HCT116 (cell line): Measurements from ENCODE around the gene FAM24B. TPM values are rescaled to one million over a fixed set of nuclear protein-coding genes. Genes with fewer than 3 reads are reported as not detected.

Source experiments
- ATAC-seq: fragments of 200-7000 bp; cut with Tn5 transposase; 2 replicates; pipeline ENCODE4 v1.9.1; 2020; ENCODE audit warnings: mild to moderate bottlenecking, moderate library complexity
- BruUV-seq: library from RNA; stranded (reverse); fragments of 400-500 nt; replicated peaks from 2 replicates; lab custom pipeline; 2021; lab: Mats Ljungman, UMichigan
- CTCF ChIA-PET: fragments of 300-600 bp; sonication (Branson Sonifier 250); formaldehyde crosslinking; loops from one replicate; lab custom pipeline; 2021; ENCODE audit warnings: antibody characterized with exemption; lab: Charles Lee
- POLR2A ChIA-PET: fragments of 300-600, 350-600 bp; sonication (Branson Sonifier 250); formaldehyde crosslinking; loops from one replicate; lab custom pipeline; 2021; ENCODE audit warnings: antibody characterized with exemption; lab: Charles Lee
- RAD21 ChIA-PET, 2 experiments: fragments of 300-600 bp; sonication (Branson Sonifier 250); formaldehyde crosslinking; loops; one replicate each; lab custom pipeline; 2023; ENCODE audit warnings: low total read pairs in 2 of 2; ENCODE audit not compliant: uncharacterized antibody in 2 of 2, unreplicated experiment in 2 of 2, low non-redundant PET in 1 of 2; lab: Charles Lee
- DNase-seq: peaks from one replicate; pipeline ENCODE4 v3.0.0-alpha.2; 2010; ENCODE audit warnings: low read depth, low spot score
- H2AFZ ChIP-seq: fragments of 200-600 bp; shearing (Covaris generic), sonication (generic); 2 replicates; pipeline ENCODE4 v1.6.1; 2017; ENCODE audit warnings: low read depth, mixed run types, mixed read lengths, antibody characterized with exemption, low read length; ENCODE audit not compliant: poor library complexity, severe bottlenecking
- H3K27ac ChIP-seq: 2 replicates; pipeline ENCODE4 v1.5.1; 2012; ENCODE audit warnings: low read depth, low read length
- H3K27me3 ChIP-seq: fragments of 200-600 bp; sonication (generic); 2 replicates; pipeline ENCODE4 v1.6.1; 2016; ENCODE audit warnings: mixed run types, low read length, mixed read lengths; ENCODE audit not compliant: insufficient read depth
- H3K36me3 ChIP-seq, 2 experiments: fragments of 200-500 bp in 1 of 2; fragments of 200-600 bp in 1 of 2; sonication (Bioruptor generic) in 1 of 2; sonication (generic) in 1 of 2; 2 replicates each; pipeline versions ENCODE4 v1.5.1 to v1.6.1; 2014 to 2016; ENCODE audit warnings: low read length in 2 of 2, inconsistent platforms in 1 of 2, mixed read lengths in 1 of 2, mixed run types in 1 of 2; ENCODE audit not compliant: insufficient read depth in 2 of 2, control insufficient read depth in 1 of 2
- H3K4me1 ChIP-seq, 2 experiments: fragments of 200-600 bp in 1 of 2; sonication (generic) in 1 of 2; 2 replicates each; pipeline versions ENCODE4 v1.5.1 to v1.6.1; 2012 to 2017; ENCODE audit warnings: low read length in 2 of 2, inconsistent platforms in 1 of 2, mild to moderate bottlenecking in 1 of 2, mixed read lengths in 1 of 2, mixed run types in 1 of 2, moderate library complexity in 1 of 2; ENCODE audit not compliant: insufficient read depth in 2 of 2, control insufficient read depth in 1 of 2
- H3K4me2 ChIP-seq: fragments of 200-600 bp; sonication (generic); 2 replicates; pipeline ENCODE4 v1.6.1; 2017; ENCODE audit warnings: mixed run types, low read length, mixed read lengths
- H3K4me3 ChIP-seq, 2 experiments: fragments of 200-600 bp in 1 of 2; sonication (generic) in 1 of 2; replicated peaks in 1 of 2; 2 replicates each; pipeline ENCODE4 v1.5.1; 2011 to 2016; ENCODE audit warnings: low read length in 2 of 2, control low read depth in 1 of 2, low read depth in 1 of 2, mild to moderate bottlenecking in 1 of 2, mixed read lengths in 1 of 2, mixed run types in 1 of 2
- H3K79me2 ChIP-seq: fragments of 200-600 bp; sonication (generic); 2 replicates; pipeline ENCODE4 v1.6.1; 2017; ENCODE audit warnings: mild to moderate bottlenecking, mixed run types, low read length, moderate library complexity, mixed read lengths; ENCODE audit not compliant: insufficient read depth
- H3K9ac ChIP-seq: fragments of 200-600 bp; sonication (generic); 2 replicates; pipeline ENCODE4 v1.6.1; 2016; ENCODE audit warnings: low read length, mixed read lengths
- H3K9me2 ChIP-seq: fragments of 200-600 bp; sonication (generic), shearing (Covaris generic); 2 replicates; pipeline ENCODE4 v1.6.1; 2017; ENCODE audit warnings: mixed run types, mild to moderate bottlenecking, moderate library complexity; ENCODE audit not compliant: insufficient read depth
- H3K9me3 ChIP-seq, 2 experiments: fragments of 200-500 bp in 1 of 2; fragments of 200-600 bp in 1 of 2; sonication (Bioruptor generic) in 1 of 2; sonication (generic) in 1 of 2; 2 replicates each; pipeline ENCODE4 v1.6.1; 2014 to 2017; ENCODE audit warnings: low read length in 2 of 2, mixed read lengths in 2 of 2, inconsistent platforms in 1 of 2, low read depth in 1 of 2, mild to moderate bottlenecking in 1 of 2, mixed run types in 1 of 2, moderate library complexity in 1 of 2; ENCODE audit not compliant: control insufficient read depth in 1 of 2, insufficient read depth in 1 of 2
- H4K20me1 ChIP-seq: fragments of 200-600 bp; sonication (generic), shearing (Covaris generic); 2 replicates; pipeline ENCODE4 v1.6.1; 2017; ENCODE audit warnings: mixed run types, mild to moderate bottlenecking, moderate library complexity; ENCODE audit not compliant: insufficient read depth
- ATF3 ChIP-seq: IDR thresholded peaks from 2 replicates; pipeline ENCODE4 v1.6.1; 2012
- CBX3 ChIP-seq: IDR thresholded peaks from 2 replicates; pipeline ENCODE4 v1.6.1; 2012; ENCODE audit warnings: low read depth
- CTCF ChIP-seq, 3 experiments: fragments of 200-600 bp in 1 of 3; sonication (generic) in 1 of 3; IDR thresholded peaks in 2 of 3; conservative IDR thresholded peaks in 1 of 3; 2 replicates each; pipeline ENCODE4 v1.5.1; 2012 to 2017; ENCODE audit warnings: low read depth in 2 of 3, low read length in 2 of 3, antibody characterized with exemption in 1 of 3, borderline replicate concordance in 1 of 3, control low read depth in 1 of 3, mild to moderate bottlenecking in 1 of 3, mixed read lengths in 1 of 3, mixed run types in 1 of 3, moderate library complexity in 1 of 3; ENCODE audit not compliant: insufficient read depth in 1 of 3
- EGR1 ChIP-seq: IDR thresholded peaks from 2 replicates; pipeline ENCODE4 v1.6.1; 2012; ENCODE audit warnings: low read depth
- EZH2 ChIP-seq: fragments of 200-600 bp; sonication (generic); IDR thresholded peaks from 2 replicates; pipeline ENCODE4 v1.6.1; 2017; ENCODE audit warnings: antibody characterized with exemption, mixed run types
- EZH2phosphoT487 ChIP-seq: fragments of 200-600 bp; IDR thresholded peaks from 2 replicates; pipeline ENCODE4 v1.6.1; 2018; ENCODE audit warnings: antibody characterized with exemption, borderline replicate concordance
- JUND ChIP-seq: IDR thresholded peaks from 2 replicates; pipeline ENCODE4 v1.6.1; 2012
- POLR2AphosphoS5 ChIP-seq: IDR thresholded peaks from 2 replicates; pipeline ENCODE4 v1.6.1; 2011; ENCODE audit warnings: mild to moderate bottlenecking, low read depth, low read length, moderate library complexity
- SP1 ChIP-seq: IDR thresholded peaks from 2 replicates; pipeline ENCODE4 v1.6.1; 2012; ENCODE audit warnings: low read depth
- SRF ChIP-seq: IDR thresholded peaks from 2 replicates; pipeline ENCODE4 v1.6.1; 2012; ENCODE audit warnings: low read depth
- TCF7L2 ChIP-seq: IDR thresholded peaks from 2 replicates; pipeline ENCODE4 v1.7.0; 2011; ENCODE audit warnings: borderline replicate concordance, inconsistent platforms; ENCODE audit not compliant: insufficient read depth, insufficient read length; ENCODE audit errors: extremely low read depth
- YY1 ChIP-seq: IDR thresholded peaks from 2 replicates; pipeline ENCODE4 v1.6.1; 2011; ENCODE audit warnings: low read length, low read depth, moderate library complexity, mild to moderate bottlenecking; ENCODE audit not compliant: insufficient replicate concordance; ENCODE audit errors: extremely low read depth
- ZFX ChIP-seq: fragments of 450-650 bp; IDR thresholded peaks from 2 replicates; pipeline ENCODE4 v1.6.1; 2017
- ZNF274 ChIP-seq: fragments of 200-500 bp; sonication (Bioruptor generic); IDR thresholded peaks from 2 replicates; pipeline ENCODE4 v1.6.1; 2014; ENCODE audit warnings: mild to moderate bottlenecking, low read depth, low read length, inconsistent platforms
- intact Hi-C: fragments of 100-400 bp; cut with micrococcal nuclease; formaldehyde crosslinking; loops from 2 replicates; pipeline ENCODE4 v1.10.0; 2022
- total RNA-seq: library from RNA; stranded (reverse); gene quantifications from one replicate; pipeline ENCODE4 v1.2.1, GENCODE V29; 2021; ENCODE audit not compliant: unreplicated experiment
- TF ChIP-seq, protein P1 (sequence below): IDR thresholded peaks from 2 replicates; pipeline ENCODE4 v1.6.1; 2012; ENCODE audit warnings: low read depth

The FAM24B gene
- total RNA-seq, 1 experiment from 2014 or later: 6.8 TPM

DNA sequence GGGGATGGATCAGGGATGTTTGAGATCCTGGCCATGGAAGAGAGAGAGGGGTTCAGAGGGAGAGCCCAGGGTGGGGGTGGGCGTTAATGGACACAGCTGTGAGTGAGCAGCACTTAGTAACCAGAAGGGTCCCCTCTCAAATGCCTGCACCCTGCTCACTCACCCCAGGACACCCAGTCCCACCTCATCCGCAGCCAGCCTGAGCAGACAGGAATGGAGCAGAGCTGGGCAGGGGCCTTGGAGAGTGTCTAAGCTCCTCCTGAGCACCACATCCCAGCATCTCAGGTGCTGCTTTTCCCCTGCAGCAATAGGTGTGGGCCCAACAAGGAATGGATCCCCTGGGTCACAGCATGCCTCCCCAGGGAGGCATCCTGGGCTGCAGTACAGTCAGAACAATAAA is 36.3 kb upstream of the FAM24B start:
- BruUV-seq: no TSS peak
- no peak for TF ChIP-seq EZH2phosphoT487
- no peak for TF ChIP-seq SRF
- TF ChIP-seq CBX3: no peak
- no peak for TF ChIP-seq CTCF (IDR thresholded peaks at IDR 0.05 in 2 of 3, conservative IDR thresholded peaks at IDR 0.05 in 1 of 3; ENCODE audit: borderline replicate concordance in 1 of 3, insufficient read depth in 1 of 3, low read depth in 2 of 3, low read length in 2 of 3)
- no peak for TF ChIP-seq SP1
- no peak for TF ChIP-seq ZFX
- no peak for TF ChIP-seq EGR1
- no peak for TF ChIP-seq TCF7L2
- TF ChIP-seq, protein P1, sequence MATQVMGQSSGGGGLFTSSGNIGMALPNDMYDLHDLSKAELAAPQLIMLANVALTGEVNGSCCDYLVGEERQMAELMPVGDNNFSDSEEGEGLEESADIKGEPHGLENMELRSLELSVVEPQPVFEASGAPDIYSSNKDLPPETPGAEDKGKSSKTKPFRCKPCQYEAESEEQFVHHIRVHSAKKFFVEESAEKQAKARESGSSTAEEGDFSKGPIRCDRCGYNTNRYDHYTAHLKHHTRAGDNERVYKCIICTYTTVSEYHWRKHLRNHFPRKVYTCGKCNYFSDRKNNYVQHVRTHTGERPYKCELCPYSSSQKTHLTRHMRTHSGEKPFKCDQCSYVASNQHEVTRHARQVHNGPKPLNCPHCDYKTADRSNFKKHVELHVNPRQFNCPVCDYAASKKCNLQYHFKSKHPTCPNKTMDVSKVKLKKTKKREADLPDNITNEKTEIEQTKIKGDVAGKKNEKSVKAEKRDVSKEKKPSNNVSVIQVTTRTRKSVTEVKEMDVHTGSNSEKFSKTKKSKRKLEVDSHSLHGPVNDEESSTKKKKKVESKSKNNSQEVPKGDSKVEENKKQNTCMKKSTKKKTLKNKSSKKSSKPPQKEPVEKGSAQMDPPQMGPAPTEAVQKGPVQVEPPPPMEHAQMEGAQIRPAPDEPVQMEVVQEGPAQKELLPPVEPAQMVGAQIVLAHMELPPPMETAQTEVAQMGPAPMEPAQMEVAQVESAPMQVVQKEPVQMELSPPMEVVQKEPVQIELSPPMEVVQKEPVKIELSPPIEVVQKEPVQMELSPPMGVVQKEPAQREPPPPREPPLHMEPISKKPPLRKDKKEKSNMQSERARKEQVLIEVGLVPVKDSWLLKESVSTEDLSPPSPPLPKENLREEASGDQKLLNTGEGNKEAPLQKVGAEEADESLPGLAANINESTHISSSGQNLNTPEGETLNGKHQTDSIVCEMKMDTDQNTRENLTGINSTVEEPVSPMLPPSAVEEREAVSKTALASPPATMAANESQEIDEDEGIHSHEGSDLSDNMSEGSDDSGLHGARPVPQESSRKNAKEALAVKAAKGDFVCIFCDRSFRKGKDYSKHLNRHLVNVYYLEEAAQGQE: no peak
- no peak for TF ChIP-seq EZH2
- no peak for TF ChIP-seq ZNF274
- no peak for TF ChIP-seq POLR2AphosphoS5
- TF ChIP-seq ATF3: no peak
- no peak for TF ChIP-seq JUND
- no peak for TF ChIP-seq YY1
- H3K27me3 ChIP-seq: no peaks in the 10 kb centered on the region
- H4K20me1 ChIP-seq: no peaks in the 10 kb centered on the region
- ChIA-PET POLR2A (no interaction called here), CTCF (no interaction called here), RAD21 (no interaction called here)
- H3K27ac ChIP-seq: no peak overlapping the region
- H3K4me1 ChIP-seq: no peaks in the 10 kb centered on the region
- H3K9ac ChIP-seq: no peak overlapping the region
- H3K36me3 ChIP-seq: no peaks in the 10 kb centered on the region
- DNase-seq (no peak), ATAC-seq (no peak)
- H2AFZ ChIP-seq: no peak overlapping the region
- H3K4me2 ChIP-seq: no peak overlapping the region
- H3K4me3 ChIP-seq: no peak overlapping the region
- intact Hi-C loops: no loop called here
- H3K9me2 ChIP-seq: no peaks in the 10 kb centered on the region
- H3K79me2 ChIP-seq: no peaks in the 10 kb centered on the region
- H3K9me3 ChIP-seq: no peaks in the 10 kb centered on the region
